Measurements from ENCODE around the gene CYB561. TPM values are rescaled to one million over a fixed set of nuclear protein-coding genes. Genes with fewer than 3 reads are reported as not detected.

CYB561 gene, protein sequence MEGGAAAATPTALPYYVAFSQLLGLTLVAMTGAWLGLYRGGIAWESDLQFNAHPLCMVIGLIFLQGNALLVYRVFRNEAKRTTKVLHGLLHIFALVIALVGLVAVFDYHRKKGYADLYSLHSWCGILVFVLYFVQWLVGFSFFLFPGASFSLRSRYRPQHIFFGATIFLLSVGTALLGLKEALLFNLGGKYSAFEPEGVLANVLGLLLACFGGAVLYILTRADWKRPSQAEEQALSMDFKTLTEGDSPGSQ
- 10 to 100 TPM; 29.1 to 32.0 TPM for total RNA-seq

DNA sequence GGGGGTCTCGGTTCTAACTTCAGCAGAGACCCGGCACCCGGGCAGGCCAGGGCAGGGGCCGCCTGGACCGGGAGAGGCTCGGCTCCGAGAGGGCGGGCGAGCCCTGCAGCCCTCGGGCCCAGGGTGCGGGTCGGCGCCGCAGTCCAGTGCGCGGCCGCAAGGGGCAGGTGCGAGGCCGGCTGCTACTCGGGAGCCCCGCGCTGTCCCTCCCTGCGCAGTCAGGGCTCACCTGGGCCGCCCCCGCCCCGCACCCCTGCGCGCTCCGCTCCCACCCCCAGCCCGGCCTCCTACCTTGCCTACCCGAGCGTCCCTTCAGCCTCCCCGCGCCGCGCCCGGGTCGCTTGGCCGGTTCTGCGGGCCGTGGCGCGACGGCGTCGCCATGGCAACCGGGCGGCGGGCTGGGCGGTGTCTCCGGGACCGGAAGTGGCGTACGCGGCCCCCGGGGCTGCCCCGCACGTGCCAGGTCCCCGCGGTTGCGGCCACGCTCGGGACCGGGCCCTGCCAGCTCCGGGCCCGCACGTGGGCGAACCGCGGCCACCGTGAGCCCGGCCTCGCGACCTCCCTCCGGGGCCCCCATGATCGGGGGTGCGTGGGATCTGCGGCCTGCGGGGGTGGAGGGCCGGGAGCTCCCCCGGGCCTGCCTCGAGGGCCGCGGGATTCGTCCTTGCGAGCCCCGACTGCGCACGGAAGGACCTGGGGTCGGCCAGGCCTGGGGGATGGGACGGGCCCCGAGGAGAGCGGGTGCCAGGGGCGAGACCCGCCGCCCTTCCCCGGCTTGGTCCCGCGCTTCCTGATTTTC is at the start of gene CYB561:
Gene CYB561, minus strand, starts transcription at position 353 of the 799 bp plus-strand sequence. CDS start 8,759 bp downstream, outside the sequence.
- Mint-ChIP-seq H3K4me1 (peaks cover 14% of the 10 kb centered on the region), H3K9me3 (no peaks in the 10 kb centered on the region), H3K27ac (peak within 1 kb of the TSS; percentile 34), H3K27me3 (peaks cover 21% of the 10 kb centered on the region), H3K36me3 (no peaks in the 10 kb centered on the region), H3K4me3 (peak within 1 kb of the TSS; percentile 63)
- ATAC-seq (ENCODE audit: low read depth) = peak; percentile 69
- POLR2A ChIA-PET = interaction anchor here (0.7 to 1.6 kb wide), 4 partner anchors 10 to 397 kb away, joined by 3 to 7 read pairs (median 4); partner anchors contain the start of genes MAP3K3 and SMARCD2
- peak; percentile 76 for DNase-seq

DNA sequence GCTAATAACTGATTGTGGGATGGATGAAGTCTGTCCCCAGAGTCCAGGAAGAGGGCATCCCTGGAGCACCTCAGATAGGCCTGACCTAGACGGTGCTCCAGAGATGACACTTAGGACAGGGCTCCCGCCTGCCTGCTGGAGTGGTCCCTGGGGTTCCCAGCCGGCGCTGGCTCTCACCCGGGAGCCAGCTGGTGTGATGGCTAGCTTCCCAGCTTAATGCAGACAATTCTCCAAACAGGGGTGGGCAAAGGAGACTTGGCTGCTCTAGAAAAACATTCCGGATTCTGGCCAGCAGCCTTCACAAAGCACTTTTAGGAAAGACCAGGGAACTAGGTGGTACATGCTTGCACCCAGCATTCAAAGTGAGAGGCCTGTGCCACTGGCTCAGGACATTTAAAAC is 49.4 kb upstream of the CYB561 start:
- Mint-ChIP-seq H3K27me3 (peaks cover 5% of the 10 kb centered on the region), H3K9me3 (no peaks in the 10 kb centered on the region), H3K36me3 (no peaks in the 10 kb centered on the region), H3K4me1 (no peaks in the 10 kb centered on the region), H3K27ac (no peak overlapping the region), H3K4me3 (no peak overlapping the region)
- no peak for DNase-seq
- POLR2A ChIA-PET = no interaction called here
- ATAC-seq (ENCODE audit: low read depth) = no peak

DNA sequence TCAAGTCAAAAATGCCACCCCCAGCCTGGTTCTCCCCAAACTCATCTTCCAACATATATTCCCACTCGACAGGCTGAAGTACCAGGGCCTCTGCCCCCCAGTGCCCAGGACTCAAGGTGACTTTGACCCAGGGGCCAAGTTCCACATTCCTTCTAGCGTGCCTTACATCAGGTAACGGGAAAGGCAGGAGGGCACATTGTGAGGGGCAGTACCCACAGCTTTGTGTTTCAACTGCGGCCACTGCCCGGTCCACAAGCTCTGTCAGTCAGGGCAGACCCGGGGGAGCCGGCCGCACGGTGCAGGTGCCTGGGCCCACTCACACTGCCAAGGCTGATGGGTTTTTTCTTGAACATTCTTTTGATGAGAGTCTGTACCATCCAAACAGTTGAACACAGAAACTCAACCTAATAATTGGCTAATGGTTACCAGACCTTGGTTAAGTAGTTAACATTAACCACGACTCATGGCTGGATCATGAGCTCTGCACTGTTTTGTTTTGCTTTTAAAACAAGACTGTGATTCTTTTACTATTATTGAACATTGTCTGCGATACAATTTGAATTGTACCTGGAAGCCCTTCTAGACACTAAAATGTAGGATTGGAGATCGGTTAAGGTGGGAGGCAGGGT is 48.3 kb upstream of the CYB561 start:
- Mint-ChIP-seq H3K27me3 (peaks cover 5% of the 10 kb centered on the region), H3K9me3 (no peaks in the 10 kb centered on the region), H3K27ac (no peak overlapping the region), H3K4me3 (no peak overlapping the region), H3K4me1 (no peaks in the 10 kb centered on the region), H3K36me3 (no peaks in the 10 kb centered on the region)
- ATAC-seq (ENCODE audit: low read depth) (no peak), DNase-seq (no peak)
- POLR2A ChIA-PET = no interaction called here

DNA sequence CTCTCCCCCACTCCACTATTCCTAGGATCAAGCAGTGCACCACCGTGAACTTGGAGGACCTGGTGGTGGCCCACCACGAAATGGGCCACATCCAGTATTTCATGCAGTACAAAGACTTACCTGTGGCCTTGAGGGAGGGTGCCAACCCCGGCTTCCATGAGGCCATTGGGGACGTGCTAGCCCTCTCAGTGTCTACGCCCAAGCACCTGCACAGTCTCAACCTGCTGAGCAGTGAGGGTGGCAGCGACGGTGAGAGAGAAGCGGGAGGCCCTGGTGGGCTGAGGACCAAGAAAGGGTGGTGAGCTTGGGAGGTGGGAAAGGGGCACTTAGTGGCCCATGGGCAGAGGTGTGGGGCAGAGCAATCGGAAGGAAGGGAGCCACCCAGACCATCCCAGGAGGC is 47.3 kb upstream of the CYB561 start:
- no peaks in the 10 kb centered on the region for H3K36me3 Mint-ChIP-seq
- no peak overlapping the region for H3K4me3 Mint-ChIP-seq
- DNase-seq (no peak), ATAC-seq (ENCODE audit: low read depth) (no peak)
- no peak overlapping the region for H3K27ac Mint-ChIP-seq
- POLR2A ChIA-PET = no interaction called here
- peaks cover 3% of the 10 kb centered on the region for H3K27me3 Mint-ChIP-seq
- no peaks in the 10 kb centered on the region for H3K9me3 Mint-ChIP-seq
- no peaks in the 10 kb centered on the region for H3K4me1 Mint-ChIP-seq

DNA sequence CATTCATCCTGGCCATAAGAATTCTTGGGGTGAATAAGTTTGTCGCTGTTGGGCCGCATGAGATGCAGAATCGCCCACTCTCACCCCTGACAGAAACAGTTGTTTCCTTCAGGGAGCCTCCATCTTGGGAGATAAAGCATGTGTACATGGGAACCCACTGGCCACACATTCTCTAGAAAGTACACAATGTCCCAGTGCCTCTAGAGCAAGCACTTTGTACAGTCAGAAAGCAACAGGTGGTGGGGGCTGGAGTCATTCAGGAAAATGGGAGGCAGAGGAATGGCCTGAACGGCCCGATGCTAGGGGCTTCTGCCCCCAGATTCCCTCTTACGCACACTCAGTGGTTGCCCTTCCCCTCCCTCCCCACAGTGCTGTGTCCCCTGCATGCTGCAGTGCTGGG is 46.8 kb upstream of the CYB561 start:
- Mint-ChIP-seq H3K4me1 (no peaks in the 10 kb centered on the region), H3K9me3 (no peaks in the 10 kb centered on the region), H3K36me3 (no peaks in the 10 kb centered on the region), H3K27ac (no peak overlapping the region), H3K4me3 (no peak overlapping the region), H3K27me3 (peaks cover 3% of the 10 kb centered on the region)
- DNase-seq (no peak), ATAC-seq (ENCODE audit: low read depth) (no peak)
- POLR2A ChIA-PET = no interaction called here

DNA sequence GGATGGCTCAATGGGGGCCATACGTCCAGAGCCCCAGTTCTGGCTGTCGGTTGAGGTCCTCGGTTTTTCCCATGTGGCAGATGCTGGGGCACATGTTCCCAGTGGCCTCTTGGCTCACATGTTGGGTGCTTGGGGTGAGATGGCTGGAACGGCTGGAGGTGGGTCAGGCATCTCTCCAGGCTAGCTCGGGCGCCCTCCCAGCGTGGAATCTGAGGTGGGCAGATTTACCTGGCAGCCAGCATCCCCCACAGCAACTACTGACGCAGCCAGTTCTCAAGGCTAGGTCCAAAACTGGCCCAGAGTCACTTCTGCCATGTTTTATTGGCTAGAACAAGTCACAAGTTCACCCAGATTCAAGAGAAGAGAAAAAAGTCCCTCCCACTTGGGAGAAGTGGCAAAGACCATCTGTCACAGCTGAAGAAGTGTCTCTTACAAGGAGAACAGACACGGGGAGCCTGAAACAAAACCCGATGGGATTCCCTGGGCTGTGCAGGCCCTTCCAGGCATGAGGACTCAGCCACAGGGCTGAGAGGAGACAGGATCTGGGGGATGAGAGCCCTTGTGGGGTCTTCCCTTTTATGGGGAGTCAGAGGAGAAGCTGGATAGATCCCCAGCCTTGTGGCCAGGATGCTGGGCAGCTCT is 46.0 kb upstream of the CYB561 start:
- Mint-ChIP-seq H3K9me3 (no peaks in the 10 kb centered on the region), H3K36me3 (no peaks in the 10 kb centered on the region), H3K27me3 (peaks cover 3% of the 10 kb centered on the region), H3K4me3 (no peak overlapping the region), H3K4me1 (no peaks in the 10 kb centered on the region), H3K27ac (no peak overlapping the region)
- DNase-seq (no peak), ATAC-seq (ENCODE audit: low read depth) (no peak)
- POLR2A ChIA-PET = no interaction called here

DNA sequence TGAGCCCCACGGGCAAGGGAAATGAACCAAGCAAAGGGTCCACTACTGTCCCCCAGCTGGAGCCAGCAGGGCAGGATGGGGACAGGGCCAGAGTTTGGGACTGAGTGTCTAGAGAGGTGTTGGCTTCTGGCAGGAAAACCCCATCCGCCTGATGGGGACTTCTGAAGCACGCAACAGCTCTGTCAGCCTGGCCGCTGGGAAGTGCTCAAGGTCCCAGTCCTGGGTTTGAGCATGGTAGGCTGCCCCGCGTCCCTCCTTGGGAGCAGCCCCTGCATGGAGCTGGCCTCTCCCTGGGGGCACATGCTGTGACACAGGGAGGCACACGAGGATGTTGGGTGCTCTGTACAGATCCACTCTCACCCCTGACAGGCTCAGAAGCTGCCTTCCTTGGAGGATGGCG is 45.3 kb upstream of the CYB561 start:
- Mint-ChIP-seq H3K27me3 (peaks cover 3% of the 10 kb centered on the region), H3K36me3 (no peaks in the 10 kb centered on the region), H3K4me3 (no peak overlapping the region), H3K27ac (no peak overlapping the region), H3K9me3 (no peaks in the 10 kb centered on the region), H3K4me1 (no peaks in the 10 kb centered on the region)
- ATAC-seq (ENCODE audit: low read depth) (no peak), DNase-seq (no peak)
- POLR2A ChIA-PET = no interaction called here

DNA sequence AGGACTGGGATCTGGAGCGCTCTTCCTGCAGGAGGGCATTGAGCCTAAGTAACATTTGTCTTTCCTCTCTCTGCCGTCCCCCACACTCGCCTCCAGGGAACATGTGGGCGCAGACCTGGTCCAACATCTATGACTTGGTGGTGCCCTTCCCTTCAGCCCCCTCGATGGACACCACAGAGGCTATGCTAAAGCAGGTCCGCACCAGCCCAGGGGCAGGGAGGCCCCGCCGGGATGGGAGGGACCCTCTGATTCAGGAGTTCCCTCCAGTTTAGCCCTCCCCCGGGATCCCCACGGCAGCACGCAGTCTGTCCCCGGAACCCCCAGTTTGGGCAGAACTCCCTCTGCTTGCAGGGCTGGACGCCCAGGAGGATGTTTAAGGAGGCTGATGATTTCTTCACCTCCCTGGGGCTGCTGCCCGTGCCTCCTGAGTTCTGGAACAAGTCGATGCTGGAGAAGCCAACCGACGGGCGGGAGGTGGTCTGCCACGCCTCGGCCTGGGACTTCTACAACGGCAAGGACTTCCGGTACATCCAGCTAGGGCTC is 44.8 kb upstream of the CYB561 start:
- Mint-ChIP-seq H3K36me3 (no peaks in the 10 kb centered on the region), H3K4me3 (no peak overlapping the region), H3K4me1 (no peaks in the 10 kb centered on the region), H3K9me3 (no peaks in the 10 kb centered on the region), H3K27me3 (peaks cover 3% of the 10 kb centered on the region), H3K27ac (no peak overlapping the region)
- no peak for DNase-seq
- POLR2A ChIA-PET = no interaction called here
- no peak for ATAC-seq (ENCODE audit: low read depth)

DNA sequence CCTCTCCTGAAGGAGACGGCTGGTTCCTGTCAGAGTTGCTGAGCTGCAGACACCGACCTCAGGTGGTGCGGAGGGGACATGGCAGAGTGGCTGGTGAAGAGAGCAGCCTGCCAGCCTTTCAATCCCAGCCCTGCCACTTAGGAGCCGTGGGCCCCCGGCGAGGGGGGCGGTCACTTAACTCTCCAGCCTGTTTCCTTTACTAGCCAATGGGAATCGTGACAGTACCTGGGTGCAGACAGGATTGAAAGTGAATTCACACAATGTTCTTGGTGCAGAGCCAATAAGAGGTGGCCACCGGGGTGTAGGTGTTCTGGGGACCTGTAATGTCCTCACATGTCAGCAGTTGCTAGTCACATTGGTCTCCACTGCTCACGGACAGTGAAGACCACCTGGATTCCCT is 44.2 kb upstream of the CYB561 start:
- H3K9me3 Mint-ChIP-seq = no peaks in the 10 kb centered on the region
- POLR2A ChIA-PET = no interaction called here
- no peak overlapping the region for H3K4me3 Mint-ChIP-seq
- no peak for DNase-seq
- no peak overlapping the region for H3K27ac Mint-ChIP-seq
- peaks cover 3% of the 10 kb centered on the region for H3K27me3 Mint-ChIP-seq
- no peaks in the 10 kb centered on the region for H3K36me3 Mint-ChIP-seq
- H3K4me1 Mint-ChIP-seq = no peaks in the 10 kb centered on the region
- ATAC-seq (ENCODE audit: low read depth) = no peak

DNA sequence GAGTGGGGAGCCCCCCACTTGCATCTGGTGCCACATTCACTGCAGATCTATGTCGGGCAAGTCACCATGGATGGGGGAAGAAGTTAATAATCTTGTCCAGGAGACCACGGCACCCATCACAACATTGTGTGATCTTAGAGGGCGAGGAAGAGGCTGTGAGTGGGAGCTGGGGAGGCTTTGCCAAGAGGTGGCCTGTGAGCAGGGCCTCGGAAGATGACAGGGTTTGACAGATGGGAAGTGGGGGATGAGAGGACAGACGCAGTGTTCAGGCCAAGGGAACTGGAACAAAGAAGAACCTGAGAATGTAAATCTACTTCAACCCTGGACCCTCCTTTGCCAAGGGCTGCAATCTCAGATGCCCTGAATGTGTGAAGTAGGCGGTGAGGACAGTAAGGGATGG is 43.2 kb upstream of the CYB561 start:
- DNase-seq (no peak), ATAC-seq (ENCODE audit: low read depth) (no peak)
- peaks cover 3% of the 10 kb centered on the region for H3K27me3 Mint-ChIP-seq
- H3K4me3 Mint-ChIP-seq = no peak overlapping the region
- POLR2A ChIA-PET = no interaction called here
- H3K4me1 Mint-ChIP-seq = no peaks in the 10 kb centered on the region
- no peak overlapping the region for H3K27ac Mint-ChIP-seq
- H3K9me3 Mint-ChIP-seq = no peaks in the 10 kb centered on the region
- no peaks in the 10 kb centered on the region for H3K36me3 Mint-ChIP-seq

DNA sequence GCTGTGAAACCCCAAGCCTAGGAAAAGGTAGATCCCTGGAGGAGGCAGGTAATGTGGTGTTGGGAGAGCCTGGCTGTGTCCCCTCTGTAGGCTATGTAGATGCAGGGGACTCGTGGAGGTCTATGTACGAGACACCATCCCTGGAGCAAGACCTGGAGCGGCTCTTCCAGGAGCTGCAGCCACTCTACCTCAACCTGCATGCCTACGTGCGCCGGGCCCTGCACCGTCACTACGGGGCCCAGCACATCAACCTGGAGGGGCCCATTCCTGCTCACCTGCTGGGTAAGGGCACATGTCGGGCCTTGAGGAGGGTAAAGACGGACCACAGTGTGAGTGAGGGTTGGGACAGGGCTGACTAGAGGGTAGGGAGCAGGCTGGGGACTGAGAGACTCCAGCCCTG is 42.7 kb upstream of the CYB561 start:
- Mint-ChIP-seq H3K4me3 (no peak overlapping the region), H3K27me3 (peaks cover 3% of the 10 kb centered on the region), H3K27ac (no peak overlapping the region), H3K4me1 (no peaks in the 10 kb centered on the region), H3K36me3 (no peaks in the 10 kb centered on the region), H3K9me3 (no peaks in the 10 kb centered on the region)
- POLR2A ChIA-PET = no interaction called here
- DNase-seq (no peak), ATAC-seq (ENCODE audit: low read depth) (no peak)

DNA sequence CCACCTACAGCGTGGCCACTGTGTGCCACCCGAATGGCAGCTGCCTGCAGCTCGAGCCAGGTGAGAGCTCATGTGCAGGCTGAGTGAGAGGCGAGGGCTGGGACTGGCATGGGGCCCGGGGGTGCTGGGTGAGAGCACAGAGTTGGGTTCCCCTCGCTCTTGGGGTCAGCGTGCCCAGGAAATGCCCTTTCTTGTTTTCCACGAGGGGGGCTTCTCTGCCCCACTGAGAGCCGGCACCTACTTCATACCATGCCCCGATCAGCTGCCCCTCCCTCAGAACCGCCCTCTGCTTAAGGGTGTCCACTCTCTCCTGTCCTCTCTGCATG is 40.9 kb upstream of the CYB561 start:
- POLR2A ChIA-PET = no interaction called here
- no peaks in the 10 kb centered on the region for H3K27me3 Mint-ChIP-seq
- no peaks in the 10 kb centered on the region for H3K36me3 Mint-ChIP-seq
- H3K4me3 Mint-ChIP-seq = no peak overlapping the region
- no peaks in the 10 kb centered on the region for H3K4me1 Mint-ChIP-seq
- H3K9me3 Mint-ChIP-seq = no peaks in the 10 kb centered on the region
- DNase-seq = no peak
- no peak for ATAC-seq (ENCODE audit: low read depth)
- no peak overlapping the region for H3K27ac Mint-ChIP-seq

DNA sequence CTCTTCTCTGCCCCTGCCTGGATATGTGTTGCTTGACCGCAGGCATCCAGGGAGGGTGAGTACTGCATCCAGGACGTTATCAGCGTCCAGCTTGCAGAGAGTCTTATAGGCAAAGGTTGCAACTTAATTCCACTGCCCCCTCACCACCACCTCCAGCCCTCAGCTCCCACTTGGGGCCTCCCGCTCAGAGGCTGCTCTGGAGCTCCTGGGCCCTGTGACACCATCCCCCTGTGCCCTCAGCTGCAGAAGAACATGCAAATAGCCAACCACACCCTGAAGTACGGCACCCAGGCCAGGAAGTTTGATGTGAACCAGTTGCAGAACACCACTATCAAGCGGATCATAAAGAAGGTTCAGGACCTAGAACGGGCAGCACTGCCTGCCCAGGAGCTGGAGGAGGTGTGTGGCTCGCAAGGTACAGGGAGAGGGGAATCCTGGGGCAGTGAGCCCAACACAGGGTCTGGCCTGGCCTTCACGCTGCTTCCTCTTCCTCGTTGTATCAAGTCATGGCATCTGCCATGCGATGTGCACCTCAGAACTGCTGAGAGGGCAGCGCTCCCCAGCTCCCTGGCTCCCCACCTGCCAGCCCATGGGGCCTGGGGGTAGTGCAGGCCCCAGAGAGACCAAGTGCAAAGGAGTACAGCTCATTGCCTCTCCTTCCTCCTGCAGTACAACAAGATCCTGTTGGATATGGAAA is 40.4 kb upstream of the CYB561 start:
- no peaks in the 10 kb centered on the region for H3K4me1 Mint-ChIP-seq
- H3K27ac Mint-ChIP-seq = no peak overlapping the region
- no peak overlapping the region for H3K4me3 Mint-ChIP-seq
- DNase-seq (no peak), ATAC-seq (ENCODE audit: low read depth) (no peak)
- POLR2A ChIA-PET = no interaction called here
- H3K36me3 Mint-ChIP-seq = no peaks in the 10 kb centered on the region
- H3K9me3 Mint-ChIP-seq = no peaks in the 10 kb centered on the region
- H3K27me3 Mint-ChIP-seq = no peaks in the 10 kb centered on the region
